Measurements from ENCODE around the gene RASGRP2.

The RASGRP2 gene

DNA sequence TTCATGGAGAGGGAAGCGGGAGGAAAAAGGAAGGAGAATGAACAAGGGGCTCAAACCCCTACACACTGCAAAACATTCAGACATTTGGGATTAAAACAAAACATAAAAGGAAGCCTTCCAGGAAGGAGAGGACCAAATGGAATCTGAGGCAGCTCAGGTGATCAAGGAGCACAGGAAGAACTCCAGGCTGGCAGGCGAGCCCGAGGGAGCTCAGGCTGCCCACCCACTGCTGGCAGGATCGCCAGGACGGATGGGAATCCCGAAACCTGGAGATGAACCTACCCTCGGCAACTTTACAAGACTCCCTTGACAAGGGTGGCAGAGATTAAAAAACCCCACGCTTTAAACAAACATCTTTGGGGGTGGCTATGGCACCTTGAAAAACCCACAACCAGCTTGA lies 20.8 kb upstream of the RASGRP2 start:
- H3K4me3 ChIP-seq (ENCODE audit: low read depth, low read length), result no peak overlapping the region

DNA sequence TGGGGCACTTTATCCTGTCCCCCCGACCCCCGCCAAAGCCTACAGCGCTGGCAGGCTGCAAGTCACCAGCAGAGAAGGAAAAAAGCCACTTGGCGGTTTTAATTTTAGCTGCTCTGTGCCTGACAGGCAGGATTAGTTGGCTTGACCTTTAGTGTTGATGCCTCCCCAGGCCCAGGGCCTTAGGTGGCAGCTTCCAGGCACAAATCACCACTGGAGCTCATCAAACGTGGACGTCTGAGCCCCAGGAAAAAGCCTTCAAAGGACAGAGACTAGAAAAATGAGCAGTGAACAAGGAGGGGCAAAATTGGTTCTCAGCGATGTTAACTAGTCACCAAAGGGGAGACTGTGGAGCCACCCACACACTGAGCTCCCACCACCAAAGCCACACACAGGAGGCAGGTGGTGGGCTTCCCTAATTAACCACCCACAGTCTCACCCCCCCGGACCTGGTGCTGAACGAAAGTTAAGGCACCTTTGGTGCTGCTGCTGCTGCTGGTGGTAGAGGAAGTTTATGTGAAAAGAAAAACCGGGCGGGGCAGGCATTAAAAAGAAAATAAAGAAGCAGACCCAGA lies 20.2 kb upstream of the RASGRP2 start:
- TF ChIP-seq, protein P1, sequence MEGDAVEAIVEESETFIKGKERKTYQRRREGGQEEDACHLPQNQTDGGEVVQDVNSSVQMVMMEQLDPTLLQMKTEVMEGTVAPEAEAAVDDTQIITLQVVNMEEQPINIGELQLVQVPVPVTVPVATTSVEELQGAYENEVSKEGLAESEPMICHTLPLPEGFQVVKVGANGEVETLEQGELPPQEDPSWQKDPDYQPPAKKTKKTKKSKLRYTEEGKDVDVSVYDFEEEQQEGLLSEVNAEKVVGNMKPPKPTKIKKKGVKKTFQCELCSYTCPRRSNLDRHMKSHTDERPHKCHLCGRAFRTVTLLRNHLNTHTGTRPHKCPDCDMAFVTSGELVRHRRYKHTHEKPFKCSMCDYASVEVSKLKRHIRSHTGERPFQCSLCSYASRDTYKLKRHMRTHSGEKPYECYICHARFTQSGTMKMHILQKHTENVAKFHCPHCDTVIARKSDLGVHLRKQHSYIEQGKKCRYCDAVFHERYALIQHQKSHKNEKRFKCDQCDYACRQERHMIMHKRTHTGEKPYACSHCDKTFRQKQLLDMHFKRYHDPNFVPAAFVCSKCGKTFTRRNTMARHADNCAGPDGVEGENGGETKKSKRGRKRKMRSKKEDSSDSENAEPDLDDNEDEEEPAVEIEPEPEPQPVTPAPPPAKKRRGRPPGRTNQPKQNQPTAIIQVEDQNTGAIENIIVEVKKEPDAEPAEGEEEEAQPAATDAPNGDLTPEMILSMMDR (IDR thresholded peaks at IDR 0.05; ENCODE audit: borderline replicate concordance, insufficient read depth, low read depth, low read length), result no peak
- H3K4me3 ChIP-seq (ENCODE audit: low read depth, low read length), result no peak overlapping the region

More for the DNA sequence above, 20.8 kb upstream of the RASGRP2 start:
- TF ChIP-seq, protein P1 (IDR thresholded peaks at IDR 0.05; ENCODE audit: borderline replicate concordance, insufficient read depth, low read depth, low read length), result no peak

DNA sequence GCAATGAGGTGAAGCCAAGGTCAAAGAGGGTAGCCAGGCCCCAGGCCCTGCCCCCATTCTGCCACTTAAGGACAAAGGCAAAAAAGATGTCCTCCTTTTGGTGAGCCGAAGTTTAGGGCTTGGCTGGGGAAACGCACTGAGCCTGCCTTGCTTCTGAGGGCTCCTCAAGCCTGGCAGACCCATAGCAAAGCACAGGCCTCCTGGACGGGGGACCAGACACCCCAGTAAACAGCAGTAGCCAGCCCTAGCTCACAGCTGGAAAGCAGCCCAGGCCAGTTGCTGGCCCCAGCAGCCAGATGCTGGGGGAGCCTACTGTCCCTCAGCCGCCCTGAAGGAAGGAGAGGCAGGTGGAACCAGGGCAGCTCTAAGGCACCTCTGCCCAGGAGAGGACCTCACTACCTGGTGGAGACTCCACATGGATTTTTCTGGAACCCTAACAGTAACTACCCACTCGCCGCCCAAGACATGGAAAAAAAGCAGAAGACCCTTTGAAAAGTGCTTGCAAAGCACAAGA lies 19.6 kb upstream of the RASGRP2 start:
- no peak overlapping the region for H3K4me3 ChIP-seq (ENCODE audit: low read depth, low read length)
- TF ChIP-seq, protein P1 (IDR thresholded peaks at IDR 0.05; ENCODE audit: borderline replicate concordance, insufficient read depth, low read depth, low read length), result no peak

DNA sequence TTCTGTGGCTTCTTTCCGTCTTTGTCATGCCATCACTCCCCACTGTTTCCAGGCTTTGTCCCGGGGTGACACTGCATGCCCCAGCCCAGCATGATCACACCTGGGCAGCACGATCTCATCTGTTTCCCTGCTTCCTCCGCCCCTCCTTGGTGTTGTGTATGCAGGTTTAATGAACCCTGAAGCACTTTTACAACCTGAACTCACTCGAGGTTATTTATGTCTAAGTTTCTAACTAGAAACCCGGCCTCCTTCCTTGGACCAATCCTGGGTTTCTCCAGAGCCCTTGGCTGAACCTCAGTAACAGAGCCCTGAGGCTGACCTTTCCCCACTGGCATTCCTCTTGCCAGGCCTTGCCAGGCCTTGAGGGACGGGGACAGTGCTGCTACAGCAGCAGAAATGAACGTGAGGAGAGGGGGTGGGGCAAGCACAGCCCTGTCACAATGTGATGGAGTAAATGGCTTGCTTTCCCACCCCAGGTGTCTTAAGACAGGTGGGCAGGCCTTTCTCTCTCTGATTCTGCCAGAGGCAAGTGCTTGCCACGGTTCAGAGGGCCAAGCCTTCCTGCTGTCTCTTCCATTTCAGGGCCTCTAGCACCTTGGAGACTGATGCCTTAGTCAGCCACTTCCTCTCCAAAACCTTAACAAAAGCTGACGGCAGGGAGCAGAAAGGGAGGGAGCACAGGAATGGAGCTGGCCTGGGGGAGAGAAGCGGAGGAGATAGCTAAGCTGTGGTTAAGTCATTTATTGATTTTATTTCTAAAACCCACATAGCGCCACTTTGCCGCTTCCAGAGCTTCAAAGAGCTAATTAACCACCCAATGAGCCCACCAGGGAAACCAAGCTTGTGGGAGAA lies 19.0 kb upstream of the RASGRP2 start:
- TF ChIP-seq, protein P1 (IDR thresholded peaks at IDR 0.05; ENCODE audit: borderline replicate concordance, insufficient read depth, low read depth, low read length), result no peak
- no peak overlapping the region for H3K4me3 ChIP-seq (ENCODE audit: low read depth, low read length)

DNA sequence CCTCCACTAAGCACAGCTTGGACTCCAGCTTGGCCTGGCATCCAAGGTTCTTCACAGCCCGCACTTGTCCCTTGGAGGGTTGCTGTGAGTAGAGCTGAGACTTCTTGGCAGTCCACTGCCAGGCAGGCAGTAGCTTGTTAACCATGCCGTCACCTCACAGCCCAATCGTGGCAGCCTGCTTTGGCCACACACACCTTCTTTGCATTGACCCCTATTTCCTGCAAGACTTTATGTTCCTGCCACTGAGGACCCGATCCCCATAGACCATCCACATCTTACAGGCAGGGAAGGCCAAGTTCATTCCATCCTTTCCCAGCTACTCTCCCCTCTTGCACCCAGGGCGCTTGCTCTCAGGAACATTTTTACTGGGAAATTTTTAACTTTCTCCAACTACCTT lies 18.3 kb upstream of the RASGRP2 start:
- TF ChIP-seq, protein P1 (IDR thresholded peaks at IDR 0.05; ENCODE audit: borderline replicate concordance, insufficient read depth, low read depth, low read length), result no peak
- no peak overlapping the region for H3K4me3 ChIP-seq (ENCODE audit: low read depth, low read length)

DNA sequence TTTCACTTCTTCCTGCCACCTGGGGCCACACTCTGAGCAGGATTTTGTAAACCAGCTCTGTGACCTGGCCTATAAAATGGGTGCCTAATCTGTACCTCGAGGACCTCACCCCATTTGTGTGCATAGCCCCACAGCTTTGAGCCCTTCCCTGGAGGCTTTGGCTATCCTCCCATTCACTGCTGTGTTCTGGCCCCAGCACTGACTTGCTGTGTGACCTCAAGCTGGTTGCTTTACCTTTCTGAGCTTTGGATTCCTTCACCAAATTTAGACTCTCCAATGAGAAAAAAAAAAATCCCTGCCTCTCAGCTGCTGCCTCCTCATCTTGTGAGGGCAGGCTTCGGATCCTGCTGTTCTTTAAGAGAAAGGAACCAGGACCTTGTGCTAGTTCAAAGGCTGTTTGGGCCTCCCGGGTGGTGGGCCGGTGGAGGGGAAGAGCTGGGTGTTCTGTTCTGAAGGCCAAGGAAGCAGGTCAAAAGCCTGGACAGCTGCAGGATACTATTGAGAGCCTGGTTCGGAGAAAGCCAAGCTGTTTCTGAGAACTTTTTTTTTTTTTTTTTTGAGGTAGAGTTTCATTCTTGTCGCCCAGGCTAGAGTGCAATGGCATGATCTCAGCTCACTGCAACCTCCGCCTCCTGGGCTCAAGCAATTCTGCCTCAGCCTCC lies 16.9 kb upstream of the RASGRP2 start:
- TF ChIP-seq, protein P1 (IDR thresholded peaks at IDR 0.05; ENCODE audit: borderline replicate concordance, insufficient read depth, low read depth, low read length), result no peak
- H3K4me3 ChIP-seq (ENCODE audit: low read depth, low read length), result no peak overlapping the region
